SK-N-SH treated with all-trans-retinoic acid at 6 μM for 48 hours (cell line): Measurements from ENCODE around the gene FGGY.

Experiments
- ARNTL ChIP-seq: fragments of 450-650 bp; formaldehyde crosslinking; IDR thresholded peaks from 2 replicates; pipeline ENCODE4 v1.5.0; 2020; ENCODE audit warnings: low read depth, mild to moderate bottlenecking, moderate library complexity, borderline replicate concordance
- OSR1 ChIP-seq: fragments of 250-450 bp; sonication (Bioruptor Pico); IDR thresholded peaks from 2 replicates; pipeline ENCODE4 v1.8.0; 2022; ENCODE audit warnings: moderate library complexity, mild to moderate bottlenecking, inconsistent platforms
- RARB ChIP-seq: fragments of 250-450 bp; sonication (Bioruptor Pico); IDR thresholded peaks from 2 replicates; pipeline ENCODE4 v1.8.0; 2021; ENCODE audit warnings: mild to moderate bottlenecking, moderate library complexity
- SNAI2 ChIP-seq: fragments of 250-450 bp; sonication (Bioruptor Pico); IDR thresholded peaks from 2 replicates; pipeline ENCODE4 v1.5.0; 2020; ENCODE audit warnings: mild to moderate bottlenecking, moderate library complexity
- TOX ChIP-seq: fragments of 250-450 bp; sonication (Bioruptor Pico); IDR thresholded peaks from 2 replicates; pipeline ENCODE4 v1.8.0; 2021; ENCODE audit warnings: mild to moderate bottlenecking, moderate library complexity, borderline replicate concordance
- ZC3H10 ChIP-seq: fragments of 250-450 bp; sonication (Bioruptor Pico); IDR thresholded peaks from 2 replicates; pipeline ENCODE4 v1.5.1; 2021; ENCODE audit warnings: mild to moderate bottlenecking, moderate library complexity
- ZFP3 ChIP-seq: fragments of 250-450 bp; sonication (Bioruptor Pico); IDR thresholded peaks from 2 replicates; pipeline ENCODE4 v1.5.0; 2020; ENCODE audit warnings: mild to moderate bottlenecking, moderate library complexity
- ZNF565 ChIP-seq: fragments of 450-650 bp; formaldehyde crosslinking; conservative IDR thresholded peaks from 2 replicates; pipeline ENCODE4 v1.5.0; 2020; ENCODE audit warnings: low read depth, mild to moderate bottlenecking, moderate library complexity
- ZNF70 ChIP-seq: fragments of 450-650 bp; formaldehyde crosslinking; IDR thresholded peaks from 2 replicates; pipeline ENCODE4 v1.5.0; 2020; ENCODE audit warnings: mild to moderate bottlenecking, moderate library complexity
- TF ChIP-seq, protein P1 (sequence below): fragments of 250-450 bp; sonication (Bioruptor Pico); IDR thresholded peaks from 2 replicates; pipeline ENCODE4 v1.5.1; 2020; ENCODE audit warnings: low read depth, mild to moderate bottlenecking, moderate library complexity
- TF ChIP-seq, protein P2 (sequence below): fragments of 250-450 bp; sonication (Bioruptor Pico); IDR thresholded peaks from 2 replicates; pipeline ENCODE4 v1.8.0; 2020; ENCODE audit warnings: mild to moderate bottlenecking, moderate library complexity, borderline replicate concordance
- TF ChIP-seq, protein P3 (sequence below): fragments of 250-450 bp; sonication (Bioruptor Pico); IDR thresholded peaks from 2 replicates; pipeline ENCODE4 v1.5.0; 2020; ENCODE audit warnings: mild to moderate bottlenecking, moderate library complexity
- TF ChIP-seq, protein P4 (sequence below): fragments of 250-450 bp; sonication (Bioruptor Pico); IDR thresholded peaks from 2 replicates; pipeline ENCODE4 v1.8.0; 2021; ENCODE audit warnings: low read depth, mild to moderate bottlenecking, moderate library complexity, borderline replicate concordance
- TF ChIP-seq, protein P5 (sequence below): fragments of 250-450 bp; sonication (Bioruptor Pico); IDR thresholded peaks from 2 replicates; pipeline ENCODE4 v1.5.1; 2021; ENCODE audit warnings: mild to moderate bottlenecking, moderate library complexity

DNA sequence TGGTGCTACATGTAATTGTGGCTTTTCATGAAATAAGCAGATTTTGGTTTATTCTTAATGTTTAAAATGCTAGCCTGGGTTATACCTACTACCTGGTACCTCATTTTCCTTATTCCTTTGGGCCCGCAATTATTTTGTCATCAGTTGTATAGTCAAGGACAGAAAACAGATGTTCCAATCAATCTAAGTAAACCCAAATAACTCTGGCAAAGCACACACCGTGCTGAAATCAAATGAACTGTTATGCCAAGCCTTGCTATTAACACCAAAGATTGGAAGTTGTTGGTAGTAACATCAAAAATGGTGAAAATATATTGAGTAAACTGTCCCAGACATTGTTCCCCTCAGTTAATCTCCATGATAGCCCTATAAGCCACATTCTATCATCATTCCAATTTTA is 248.9 kb downstream of the FGGY start:
- no peak for TF ChIP-seq OSR1 (CRISPR knock-in tag)
- TF ChIP-seq, protein P1, sequence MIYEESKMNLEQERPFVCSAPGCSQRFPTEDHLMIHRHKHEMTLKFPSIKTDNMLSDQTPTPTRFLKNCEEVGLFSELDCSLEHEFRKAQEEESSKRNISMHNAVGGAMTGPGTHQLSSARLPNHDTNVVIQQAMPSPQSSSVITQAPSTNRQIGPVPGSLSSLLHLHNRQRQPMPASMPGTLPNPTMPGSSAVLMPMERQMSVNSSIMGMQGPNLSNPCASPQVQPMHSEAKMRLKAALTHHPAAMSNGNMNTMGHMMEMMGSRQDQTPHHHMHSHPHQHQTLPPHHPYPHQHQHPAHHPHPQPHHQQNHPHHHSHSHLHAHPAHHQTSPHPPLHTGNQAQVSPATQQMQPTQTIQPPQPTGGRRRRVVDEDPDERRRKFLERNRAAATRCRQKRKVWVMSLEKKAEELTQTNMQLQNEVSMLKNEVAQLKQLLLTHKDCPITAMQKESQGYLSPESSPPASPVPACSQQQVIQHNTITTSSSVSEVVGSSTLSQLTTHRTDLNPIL (CRISPR knock-in tag): no peak
- TF ChIP-seq ZNF565 (CRISPR knock-in tag): no peak
- TF ChIP-seq, protein P2, sequence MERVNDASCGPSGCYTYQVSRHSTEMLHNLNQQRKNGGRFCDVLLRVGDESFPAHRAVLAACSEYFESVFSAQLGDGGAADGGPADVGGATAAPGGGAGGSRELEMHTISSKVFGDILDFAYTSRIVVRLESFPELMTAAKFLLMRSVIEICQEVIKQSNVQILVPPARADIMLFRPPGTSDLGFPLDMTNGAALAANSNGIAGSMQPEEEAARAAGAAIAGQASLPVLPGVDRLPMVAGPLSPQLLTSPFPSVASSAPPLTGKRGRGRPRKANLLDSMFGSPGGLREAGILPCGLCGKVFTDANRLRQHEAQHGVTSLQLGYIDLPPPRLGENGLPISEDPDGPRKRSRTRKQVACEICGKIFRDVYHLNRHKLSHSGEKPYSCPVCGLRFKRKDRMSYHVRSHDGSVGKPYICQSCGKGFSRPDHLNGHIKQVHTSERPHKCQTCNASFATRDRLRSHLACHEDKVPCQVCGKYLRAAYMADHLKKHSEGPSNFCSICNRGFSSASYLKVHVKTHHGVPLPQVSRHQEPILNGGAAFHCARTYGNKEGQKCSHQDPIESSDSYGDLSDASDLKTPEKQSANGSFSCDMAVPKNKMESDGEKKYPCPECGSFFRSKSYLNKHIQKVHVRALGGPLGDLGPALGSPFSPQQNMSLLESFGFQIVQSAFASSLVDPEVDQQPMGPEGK (CRISPR knock-in tag): no peak
- no peak for TF ChIP-seq ARNTL
- TF ChIP-seq, protein P3, sequence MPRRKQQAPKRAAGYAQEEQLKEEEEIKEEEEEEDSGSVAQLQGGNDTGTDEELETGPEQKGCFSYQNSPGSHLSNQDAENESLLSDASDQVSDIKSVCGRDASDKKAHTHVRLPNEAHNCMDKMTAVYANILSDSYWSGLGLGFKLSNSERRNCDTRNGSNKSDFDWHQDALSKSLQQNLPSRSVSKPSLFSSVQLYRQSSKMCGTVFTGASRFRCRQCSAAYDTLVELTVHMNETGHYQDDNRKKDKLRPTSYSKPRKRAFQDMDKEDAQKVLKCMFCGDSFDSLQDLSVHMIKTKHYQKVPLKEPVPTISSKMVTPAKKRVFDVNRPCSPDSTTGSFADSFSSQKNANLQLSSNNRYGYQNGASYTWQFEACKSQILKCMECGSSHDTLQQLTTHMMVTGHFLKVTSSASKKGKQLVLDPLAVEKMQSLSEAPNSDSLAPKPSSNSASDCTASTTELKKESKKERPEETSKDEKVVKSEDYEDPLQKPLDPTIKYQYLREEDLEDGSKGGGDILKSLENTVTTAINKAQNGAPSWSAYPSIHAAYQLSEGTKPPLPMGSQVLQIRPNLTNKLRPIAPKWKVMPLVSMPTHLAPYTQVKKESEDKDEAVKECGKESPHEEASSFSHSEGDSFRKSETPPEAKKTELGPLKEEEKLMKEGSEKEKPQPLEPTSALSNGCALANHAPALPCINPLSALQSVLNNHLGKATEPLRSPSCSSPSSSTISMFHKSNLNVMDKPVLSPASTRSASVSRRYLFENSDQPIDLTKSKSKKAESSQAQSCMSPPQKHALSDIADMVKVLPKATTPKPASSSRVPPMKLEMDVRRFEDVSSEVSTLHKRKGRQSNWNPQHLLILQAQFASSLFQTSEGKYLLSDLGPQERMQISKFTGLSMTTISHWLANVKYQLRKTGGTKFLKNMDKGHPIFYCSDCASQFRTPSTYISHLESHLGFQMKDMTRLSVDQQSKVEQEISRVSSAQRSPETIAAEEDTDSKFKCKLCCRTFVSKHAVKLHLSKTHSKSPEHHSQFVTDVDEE (CRISPR knock-in tag): no peak
- no peak for TF ChIP-seq RARB
- TF ChIP-seq SNAI2: no peak
- no peak for TF ChIP-seq ZC3H10 (CRISPR knock-in tag)
- TF ChIP-seq, protein P4, sequence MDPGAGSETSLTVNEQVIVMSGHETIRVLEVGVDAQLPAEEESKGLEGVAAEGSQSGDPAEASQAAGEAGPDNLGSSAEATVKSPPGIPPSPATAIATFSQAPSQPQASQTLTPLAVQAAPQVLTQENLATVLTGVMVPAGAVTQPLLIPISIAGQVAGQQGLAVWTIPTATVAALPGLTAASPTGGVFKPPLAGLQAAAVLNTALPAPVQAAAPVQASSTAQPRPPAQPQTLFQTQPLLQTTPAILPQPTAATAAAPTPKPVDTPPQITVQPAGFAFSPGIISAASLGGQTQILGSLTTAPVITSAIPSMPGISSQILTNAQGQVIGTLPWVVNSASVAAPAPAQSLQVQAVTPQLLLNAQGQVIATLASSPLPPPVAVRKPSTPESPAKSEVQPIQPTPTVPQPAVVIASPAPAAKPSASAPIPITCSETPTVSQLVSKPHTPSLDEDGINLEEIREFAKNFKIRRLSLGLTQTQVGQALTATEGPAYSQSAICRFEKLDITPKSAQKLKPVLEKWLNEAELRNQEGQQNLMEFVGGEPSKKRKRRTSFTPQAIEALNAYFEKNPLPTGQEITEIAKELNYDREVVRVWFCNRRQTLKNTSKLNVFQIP (CRISPR knock-in tag): no peak
- no peak for TF ChIP-seq ZNF70 (CRISPR knock-in tag)
- TF ChIP-seq TOX (CRISPR knock-in tag): no peak
- TF ChIP-seq, protein P5, sequence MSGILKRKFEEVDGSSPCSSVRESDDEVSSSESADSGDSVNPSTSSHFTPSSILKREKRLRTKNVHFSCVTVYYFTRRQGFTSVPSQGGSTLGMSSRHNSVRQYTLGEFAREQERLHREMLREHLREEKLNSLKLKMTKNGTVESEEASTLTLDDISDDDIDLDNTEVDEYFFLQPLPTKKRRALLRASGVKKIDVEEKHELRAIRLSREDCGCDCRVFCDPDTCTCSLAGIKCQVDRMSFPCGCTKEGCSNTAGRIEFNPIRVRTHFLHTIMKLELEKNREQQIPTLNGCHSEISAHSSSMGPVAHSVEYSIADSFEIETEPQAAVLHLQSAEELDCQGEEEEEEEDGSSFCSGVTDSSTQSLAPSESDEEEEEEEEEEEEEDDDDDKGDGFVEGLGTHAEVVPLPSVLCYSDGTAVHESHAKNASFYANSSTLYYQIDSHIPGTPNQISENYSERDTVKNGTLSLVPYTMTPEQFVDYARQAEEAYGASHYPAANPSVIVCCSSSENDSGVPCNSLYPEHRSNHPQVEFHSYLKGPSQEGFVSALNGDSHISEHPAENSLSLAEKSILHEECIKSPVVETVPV (CRISPR knock-in tag): no peak
- TF ChIP-seq ZFP3: no peak
